ENCODE measurements around the gene UNC13C.
"Not testable (repeated sequence)": the region's sequence is repeated elsewhere in the genome, so short reads cannot be mapped to it uniquely, and the experiment has no call there.

The UNC13C gene

DNA sequence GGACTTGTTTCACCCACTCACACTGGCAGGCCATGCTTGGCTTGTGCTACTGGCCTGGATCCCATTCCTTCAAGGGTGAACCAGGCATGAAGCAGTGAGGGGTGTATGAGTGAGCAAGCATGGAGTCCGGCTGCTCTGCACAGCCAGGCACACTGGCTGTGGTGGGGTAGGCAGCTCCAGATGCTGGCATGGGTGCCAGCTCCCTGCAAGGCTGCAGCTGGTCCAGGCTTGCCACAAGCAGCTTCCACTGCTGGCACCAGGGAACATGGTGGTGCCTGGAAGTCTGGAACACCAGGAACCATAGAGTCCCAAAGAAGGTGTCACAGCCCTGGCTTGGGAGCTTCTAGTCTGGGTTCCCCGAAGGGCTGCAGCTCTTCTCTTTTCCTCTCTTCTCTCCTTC, 395.1 kb downstream of the UNC13C start:
- H3K27me3 ChIP-seq (ENCODE audit: insufficient read depth, low read length), result no peaks in the 10 kb centered on the region

GRCh38 chr15:54374184-54374952, 396.1 kb downstream of the UNC13C start:
- Histone ChIP-seq H3K36me3 (ENCODE audit: insufficient read depth, low read length) (no peaks in the 10 kb centered on the region), H3K27me3 (ENCODE audit: insufficient read depth, low read length) (no peaks in the 10 kb centered on the region), H3K4me1 (ENCODE audit: insufficient read depth, low read length) (no peaks in the 10 kb centered on the region), H3K4me3 (ENCODE audit: low read length) (no peak overlapping the region), H3K9me3 (ENCODE audit: low read length) (no peaks in the 10 kb centered on the region), H2AFZ (ENCODE audit: low read depth, low read length) (no peak overlapping the region)

More for the DNA sequence above, 395.1 kb downstream of the UNC13C start:
- Histone ChIP-seq H3K4me1 (ENCODE audit: insufficient read depth, low read length) (no peaks in the 10 kb centered on the region), H3K4me3 (ENCODE audit: low read length) (no peak overlapping the region), H3K9me3 (ENCODE audit: low read length) (no peaks in the 10 kb centered on the region), H2AFZ (ENCODE audit: low read depth, low read length) (no peak overlapping the region), H3K36me3 (ENCODE audit: insufficient read depth, low read length) (no peaks in the 10 kb centered on the region)

DNA sequence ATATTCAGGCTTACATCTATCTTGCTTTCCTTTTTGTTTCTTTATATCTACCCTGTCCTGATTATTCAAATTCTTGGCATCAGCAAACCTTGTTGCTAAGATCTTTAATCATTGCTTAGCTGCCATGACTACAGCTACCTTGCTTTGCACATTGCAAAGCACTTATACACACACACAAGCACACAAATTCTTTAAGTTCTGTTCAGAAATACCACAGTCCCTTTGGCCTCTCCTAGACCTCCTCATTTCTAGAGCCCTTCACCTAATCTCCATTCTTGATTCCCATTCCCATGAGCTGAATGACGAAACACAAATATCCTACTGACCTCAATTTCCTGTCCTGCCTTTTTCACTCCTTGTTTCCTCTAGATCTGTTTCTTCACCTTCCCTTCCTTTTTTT, 409.6 kb downstream of the UNC13C start:
- Histone ChIP-seq H2AFZ (ENCODE audit: low read depth, low read length) (no peak overlapping the region), H3K4me1 (ENCODE audit: insufficient read depth, low read length) (no peaks in the 10 kb centered on the region), H3K9me3 (ENCODE audit: low read length) (no peaks in the 10 kb centered on the region), H3K27me3 (ENCODE audit: insufficient read depth, low read length) (no peaks in the 10 kb centered on the region), H3K36me3 (ENCODE audit: insufficient read depth, low read length) (no peaks in the 10 kb centered on the region), H3K4me3 (ENCODE audit: low read length) (no peak overlapping the region)

GRCh38 chr15:54388746-54389145, 410.5 kb downstream of the UNC13C start:
- Histone ChIP-seq H3K4me1 (ENCODE audit: insufficient read depth, low read length) (no peaks in the 10 kb centered on the region), H2AFZ (ENCODE audit: low read depth, low read length) (no peak overlapping the region), H3K27me3 (ENCODE audit: insufficient read depth, low read length) (no peaks in the 10 kb centered on the region), H3K9me3 (ENCODE audit: low read length) (no peaks in the 10 kb centered on the region), H3K4me3 (ENCODE audit: low read length) (no peak overlapping the region), H3K36me3 (ENCODE audit: insufficient read depth, low read length) (no peaks in the 10 kb centered on the region)

GRCh38 chr15:54410481-54410880, 432.2 kb downstream of the UNC13C start:
- Histone ChIP-seq H3K27me3 (ENCODE audit: insufficient read depth, low read length) (no peaks in the 10 kb centered on the region), H3K9me3 (ENCODE audit: low read length) (no peaks in the 10 kb centered on the region), H3K4me3 (ENCODE audit: low read length) (no peak overlapping the region), H3K36me3 (ENCODE audit: insufficient read depth, low read length) (no peaks in the 10 kb centered on the region), H3K4me1 (ENCODE audit: insufficient read depth, low read length) (no peaks in the 10 kb centered on the region), H2AFZ (ENCODE audit: low read depth, low read length) (no peak overlapping the region)

- Histone ChIP-seq H3K9me3 (ENCODE audit: low read length) (no peaks in the 10 kb centered on the region), H3K27me3 (ENCODE audit: insufficient read depth, low read length) (no peaks in the 10 kb centered on the region), H3K4me3 (ENCODE audit: low read length) (no peak overlapping the region), H3K36me3 (ENCODE audit: insufficient read depth, low read length) (no peaks in the 10 kb centered on the region), H3K4me1 (ENCODE audit: insufficient read depth, low read length) (no peaks in the 10 kb centered on the region), H2AFZ (ENCODE audit: low read depth, low read length) (no peak overlapping the region)
Measured at GRCh38 chr15:54424171-54424570, 445.9 kb downstream of the UNC13C start.

DNA sequence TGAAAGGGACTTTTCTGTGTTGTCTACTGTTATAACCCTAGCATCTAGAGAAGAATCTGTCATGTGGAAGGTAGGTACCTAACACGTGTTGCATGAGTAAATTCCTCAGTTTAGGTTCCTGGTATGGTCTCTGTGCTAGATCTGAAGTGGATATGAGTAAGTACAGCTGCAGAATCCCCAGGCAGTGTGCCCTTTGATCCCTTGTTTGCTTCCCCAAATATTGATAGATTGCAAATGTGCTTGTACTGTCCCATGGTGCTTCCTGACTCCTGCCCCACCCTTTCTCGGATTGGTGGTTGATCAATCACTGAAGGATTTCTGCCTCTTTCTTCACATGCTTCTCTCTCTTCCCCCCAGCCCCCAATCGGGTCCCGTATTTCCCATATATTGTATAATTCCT, 450.4 kb downstream of the UNC13C start:
- H3K4me1 ChIP-seq (ENCODE audit: insufficient read depth, low read length), result no peaks in the 10 kb centered on the region
- no peaks in the 10 kb centered on the region for H3K9me3 ChIP-seq (ENCODE audit: low read length)
- H3K4me3 ChIP-seq (ENCODE audit: low read length), result no peak overlapping the region
- H3K27me3 ChIP-seq (ENCODE audit: insufficient read depth, low read length), result no peaks in the 10 kb centered on the region
- no peak overlapping the region for H2AFZ ChIP-seq (ENCODE audit: low read depth, low read length)
- H3K36me3 ChIP-seq (ENCODE audit: insufficient read depth, low read length), result no peaks in the 10 kb centered on the region

- not testable (repeated sequence) for H3K36me3 ChIP-seq (ENCODE audit: insufficient read depth, low read length); H3K4me1 ChIP-seq (ENCODE audit: insufficient read depth, low read length); H2AFZ ChIP-seq (ENCODE audit: low read depth, low read length); H3K9me3 ChIP-seq (ENCODE audit: low read length); H3K27me3 ChIP-seq (ENCODE audit: insufficient read depth, low read length); H3K4me3 ChIP-seq (ENCODE audit: low read length)
Measured at GRCh38 chr15:54450288-54450687, 472.0 kb downstream of the UNC13C start.

DNA sequence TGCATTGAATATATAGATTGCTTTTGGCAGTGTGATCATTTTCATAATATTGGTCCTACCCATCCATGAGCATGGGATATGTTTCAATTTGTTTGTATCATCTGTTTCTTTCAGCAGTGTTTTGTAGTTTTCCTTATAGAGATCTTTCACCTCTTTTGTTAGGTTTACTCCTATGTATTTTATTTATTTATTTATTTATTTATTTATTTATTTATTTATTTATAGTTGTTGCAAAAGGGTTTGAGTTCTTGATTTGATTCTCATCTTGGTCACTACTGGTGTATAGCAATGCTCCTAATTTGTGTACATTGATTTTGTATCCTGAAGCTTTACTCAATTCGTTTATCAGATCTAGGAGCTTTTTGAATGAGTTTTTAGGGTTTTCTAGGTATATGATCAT, 478.2 kb downstream of the UNC13C start:
- no peak overlapping the region for H3K4me3 ChIP-seq (ENCODE audit: low read length)
- no peaks in the 10 kb centered on the region for H3K9me3 ChIP-seq (ENCODE audit: low read length)
- H3K4me1 ChIP-seq (ENCODE audit: insufficient read depth, low read length), result no peaks in the 10 kb centered on the region
- H2AFZ ChIP-seq (ENCODE audit: low read depth, low read length), result no peak overlapping the region
- no peaks in the 10 kb centered on the region for H3K27me3 ChIP-seq (ENCODE audit: insufficient read depth, low read length)
- no peaks in the 10 kb centered on the region for H3K36me3 ChIP-seq (ENCODE audit: insufficient read depth, low read length)

DNA sequence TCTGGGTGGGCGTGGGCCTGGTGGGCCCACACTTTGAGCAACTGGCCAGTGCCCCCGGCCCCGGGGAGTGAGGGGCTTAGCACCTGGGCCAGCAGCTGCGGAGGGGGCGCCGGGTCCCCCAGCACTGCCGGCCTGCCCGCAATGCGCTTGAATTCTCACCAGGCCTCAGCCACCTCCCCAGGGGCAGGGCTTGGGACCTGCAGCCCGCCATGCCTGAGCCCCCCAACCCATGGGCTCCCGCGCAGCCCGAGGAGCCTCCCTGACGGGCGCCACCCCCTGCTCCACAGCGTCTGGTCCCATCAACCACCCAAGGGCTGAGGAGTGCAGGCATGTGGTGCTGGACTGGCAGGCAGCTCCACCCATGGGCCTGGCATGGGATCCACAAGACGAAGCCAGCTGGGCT, 484.3 kb downstream of the UNC13C start:
- Histone ChIP-seq H3K4me3 (ENCODE audit: low read length) (no peak overlapping the region), H3K36me3 (ENCODE audit: insufficient read depth, low read length) (no peaks in the 10 kb centered on the region), H3K27me3 (ENCODE audit: insufficient read depth, low read length) (no peaks in the 10 kb centered on the region), H3K9me3 (ENCODE audit: low read length) (no peaks in the 10 kb centered on the region), H3K4me1 (ENCODE audit: insufficient read depth, low read length) (no peaks in the 10 kb centered on the region), H2AFZ (ENCODE audit: low read depth, low read length) (no peak overlapping the region)

GRCh38 chr15:54481819-54482218, 503.6 kb downstream of the UNC13C start:
- Histone ChIP-seq H3K4me1 (ENCODE audit: insufficient read depth, low read length) (no peaks in the 10 kb centered on the region), H3K27me3 (ENCODE audit: insufficient read depth, low read length) (no peaks in the 10 kb centered on the region), H3K36me3 (ENCODE audit: insufficient read depth, low read length) (no peaks in the 10 kb centered on the region), H3K4me3 (ENCODE audit: low read length) (no peak overlapping the region), H2AFZ (ENCODE audit: low read depth, low read length) (no peak overlapping the region), H3K9me3 (ENCODE audit: low read length) (no peaks in the 10 kb centered on the region)

DNA sequence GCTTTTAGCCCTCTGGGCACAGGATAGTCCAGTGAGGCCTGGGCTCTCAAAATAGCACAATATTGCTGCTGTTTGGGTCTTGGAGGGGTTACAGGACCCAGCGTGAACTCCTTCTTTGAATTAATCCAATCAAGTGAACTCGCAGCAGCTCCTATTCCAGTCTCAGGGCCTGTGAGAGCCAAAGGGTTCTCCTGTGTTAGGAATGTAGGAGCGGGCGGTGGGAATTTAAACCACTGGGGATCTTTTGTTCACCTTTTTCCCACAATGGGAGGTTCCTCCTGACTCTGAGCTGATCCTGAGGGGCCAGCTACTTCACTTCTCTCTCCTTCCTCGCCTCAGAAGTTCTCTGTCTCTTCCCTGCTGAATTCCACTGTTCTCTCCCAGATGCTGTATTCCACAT, 504.0 kb downstream of the UNC13C start:
- no peaks in the 10 kb centered on the region for H3K9me3 ChIP-seq (ENCODE audit: low read length)
- H3K4me3 ChIP-seq (ENCODE audit: low read length), result no peak overlapping the region
- H3K27me3 ChIP-seq (ENCODE audit: insufficient read depth, low read length), result no peaks in the 10 kb centered on the region
- no peak overlapping the region for H2AFZ ChIP-seq (ENCODE audit: low read depth, low read length)
- no peaks in the 10 kb centered on the region for H3K4me1 ChIP-seq (ENCODE audit: insufficient read depth, low read length)
- no peaks in the 10 kb centered on the region for H3K36me3 ChIP-seq (ENCODE audit: insufficient read depth, low read length)

DNA sequence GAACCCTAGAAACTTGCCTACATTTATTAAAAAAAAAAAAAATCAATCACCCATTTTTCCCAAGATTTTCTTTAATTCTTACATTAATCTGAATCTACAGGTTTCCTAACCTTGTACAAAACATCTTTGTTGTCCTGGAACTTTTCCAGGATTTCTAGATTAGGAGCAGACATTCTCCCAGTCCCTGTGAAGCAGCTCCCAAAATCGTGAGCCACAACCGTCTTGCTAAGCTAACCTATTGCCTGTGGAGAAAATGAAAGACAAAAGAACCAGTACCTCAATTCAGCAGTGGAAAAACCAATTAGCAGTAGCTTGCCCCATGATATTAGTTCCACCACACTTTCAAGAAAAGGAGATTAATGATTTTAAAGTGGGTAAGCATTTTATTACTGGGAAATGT, 522.1 kb downstream of the UNC13C start:
- Histone ChIP-seq H2AFZ (ENCODE audit: low read depth, low read length) (no peak overlapping the region), H3K9me3 (ENCODE audit: low read length) (no peaks in the 10 kb centered on the region), H3K4me3 (ENCODE audit: low read length) (no peak overlapping the region)

GRCh38 chr15:54502416-54503075, 524.3 kb downstream of the UNC13C start:
- Histone ChIP-seq H3K4me3 (ENCODE audit: low read length) (no peak overlapping the region), H3K36me3 (ENCODE audit: insufficient read depth, low read length) (no peaks in the 10 kb centered on the region), H2AFZ (ENCODE audit: low read depth, low read length) (no peak overlapping the region), H3K9me3 (ENCODE audit: low read length) (no peaks in the 10 kb centered on the region), H3K4me1 (ENCODE audit: insufficient read depth, low read length) (no peaks in the 10 kb centered on the region), H3K27me3 (ENCODE audit: insufficient read depth, low read length) (no peaks in the 10 kb centered on the region)

More for the DNA sequence above, 522.1 kb downstream of the UNC13C start:
- no peaks in the 10 kb centered on the region for H3K36me3 ChIP-seq (ENCODE audit: insufficient read depth, low read length)
- H3K27me3 ChIP-seq (ENCODE audit: insufficient read depth, low read length), result no peaks in the 10 kb centered on the region
- no peaks in the 10 kb centered on the region for H3K4me1 ChIP-seq (ENCODE audit: insufficient read depth, low read length)
